ENCODE measurements around the gene GNG4. TPM values are rescaled to one million over a fixed set of nuclear protein-coding genes. Genes with fewer than 3 reads are reported as not detected.

Gene GNG4
- total and polyA plus RNA-seq, 8 donors, result 1.1 to 3.2 (median 2.0) TPM; not detected in 2

GRCh38 chr1:235610157-235610556 lies 39.4 kb downstream of the GNG4 start:
- no peak for ATAC-seq
- Histone ChIP-seq H3K9me3 (no peaks in the 10 kb centered on the region), H3K4me1 (no peaks in the 10 kb centered on the region), H3K36me3 (no peaks in the 10 kb centered on the region), H3K27me3 (no peaks in the 10 kb centered on the region), H3K27ac (no peak overlapping the region), H3K4me3 (no peak overlapping the region)
- DNase-seq, result no peak
- intact Hi-C loops (cut with DNase I), result no loop called here
- TF ChIP-seq CTCF (IDR thresholded peaks at IDR 0.05), result no peak

- no peak overlapping the region for H3K27ac ChIP-seq
- no peak for TF ChIP-seq CTCF (IDR thresholded peaks at IDR 0.05)
- intact Hi-C loops (cut with DNase I), result no loop called here
- DNase-seq, result no peak
- H3K9me3 ChIP-seq, result no peaks in the 10 kb centered on the region
- H3K27me3 ChIP-seq, result no peaks in the 10 kb centered on the region
- H3K36me3 ChIP-seq, result no peaks in the 10 kb centered on the region
- no peaks in the 10 kb centered on the region for H3K4me1 ChIP-seq
- H3K4me3 ChIP-seq, result no peak overlapping the region
- ATAC-seq, result no peak
These were observed 41.3 kb downstream of the GNG4 start for GRCh38 chr1:235608278-235608677.

GRCh38 chr1:235607284-235607683 lies 42.3 kb downstream of the GNG4 start:
- Histone ChIP-seq H3K27ac (no peak overlapping the region), H3K9me3 (no peaks in the 10 kb centered on the region), H3K27me3 (no peaks in the 10 kb centered on the region), H3K36me3 (no peaks in the 10 kb centered on the region), H3K4me3 (no peak overlapping the region), H3K4me1 (no peaks in the 10 kb centered on the region)
- intact Hi-C loops (cut with DNase I), result no loop called here
- DNase-seq (peak in 1 of 4 donors; percentile 55), ATAC-seq (no peak)
- TF ChIP-seq CTCF (IDR thresholded peaks at IDR 0.05), result no peak

- no peaks in the 10 kb centered on the region for H3K4me1 ChIP-seq
- H3K4me3 ChIP-seq, result no peak overlapping the region
- intact Hi-C loops (cut with DNase I), result no loop called here
- H3K27ac ChIP-seq, result no peak overlapping the region
- DNase-seq (peak in 1 of 4 donors; percentile 20), ATAC-seq (peak; percentile 19)
- TF ChIP-seq CTCF (IDR thresholded peaks at IDR 0.05), result peak in 1 of 2 donors; percentile 22
- peaks cover 0 to 7% of the 10 kb centered on the region in 2 donors for H3K27me3 ChIP-seq
- H3K36me3 ChIP-seq, result no peaks in the 10 kb centered on the region
- no peaks in the 10 kb centered on the region for H3K9me3 ChIP-seq
These were observed 48.5 kb downstream of the GNG4 start for GRCh38 chr1:235601104-235601503.

- Histone ChIP-seq H3K9me3 (no peaks in the 10 kb centered on the region), H3K4me3 (no peak overlapping the region), H3K4me1 (no peaks in the 10 kb centered on the region), H3K36me3 (no peaks in the 10 kb centered on the region), H3K27me3 (peaks cover 0 to 11% of the 10 kb centered on the region in 2 donors), H3K27ac (no peak overlapping the region)
- no peak for TF ChIP-seq CTCF (IDR thresholded peaks at IDR 0.05)
- DNase-seq (no peak), ATAC-seq (no peak)
- intact Hi-C loops (cut with DNase I), result no loop called here
These were observed 50.0 kb downstream of the GNG4 start for GRCh38 chr1:235599536-235599935.

Data from left lung (tissue), 10 donors.